Adipocyte (in vitro differentiated cells): ENCODE measurements around the gene RPL13.
A peak's percentile ranks its signal among the peaks of the same experiment; 100 is the strongest.
"Not testable (repeated sequence)": the region's sequence is repeated elsewhere in the genome, so short reads cannot be mapped to it uniquely, and the experiment has no call there.

ENCODE experiments used
- DNase-seq: peaks from one replicate; pipeline ENCODE4 v3.0.0-alpha.2; 2015; ENCODE audit warnings: low read depth
- H3K27me3 ChIP-seq: replicated peaks from 2 replicates; pipeline ENCODE4 v1.7.0; 2013; ENCODE audit warnings: mild to moderate bottlenecking, low read length, moderate library complexity; ENCODE audit not compliant: control insufficient read depth, insufficient read depth
- H3K36me3 ChIP-seq: 2 replicates; pipeline ENCODE4 v1.7.0; 2013; ENCODE audit warnings: low read length, mild to moderate bottlenecking, moderate library complexity; ENCODE audit not compliant: control insufficient read depth, insufficient read depth, severe bottlenecking
- H3K4me1 ChIP-seq: 2 replicates; pipeline ENCODE4 v1.7.0; 2013; ENCODE audit warnings: mild to moderate bottlenecking, low read length, moderate library complexity; ENCODE audit not compliant: control insufficient read depth, insufficient read depth
- H3K4me3 ChIP-seq: 2 replicates; pipeline ENCODE4 v1.7.0; 2013; ENCODE audit warnings: mild to moderate bottlenecking, low read length, moderate library complexity
- H3K9ac ChIP-seq: 2 replicates; pipeline ENCODE4 v1.7.0; 2013; ENCODE audit warnings: mild to moderate bottlenecking, low read length, moderate library complexity
- H3K9me3 ChIP-seq: 2 replicates; pipeline ENCODE4 v1.7.0; 2013; ENCODE audit warnings: mild to moderate bottlenecking, low read length, moderate library complexity; ENCODE audit not compliant: control insufficient read depth

Gene RPL13

DNA sequence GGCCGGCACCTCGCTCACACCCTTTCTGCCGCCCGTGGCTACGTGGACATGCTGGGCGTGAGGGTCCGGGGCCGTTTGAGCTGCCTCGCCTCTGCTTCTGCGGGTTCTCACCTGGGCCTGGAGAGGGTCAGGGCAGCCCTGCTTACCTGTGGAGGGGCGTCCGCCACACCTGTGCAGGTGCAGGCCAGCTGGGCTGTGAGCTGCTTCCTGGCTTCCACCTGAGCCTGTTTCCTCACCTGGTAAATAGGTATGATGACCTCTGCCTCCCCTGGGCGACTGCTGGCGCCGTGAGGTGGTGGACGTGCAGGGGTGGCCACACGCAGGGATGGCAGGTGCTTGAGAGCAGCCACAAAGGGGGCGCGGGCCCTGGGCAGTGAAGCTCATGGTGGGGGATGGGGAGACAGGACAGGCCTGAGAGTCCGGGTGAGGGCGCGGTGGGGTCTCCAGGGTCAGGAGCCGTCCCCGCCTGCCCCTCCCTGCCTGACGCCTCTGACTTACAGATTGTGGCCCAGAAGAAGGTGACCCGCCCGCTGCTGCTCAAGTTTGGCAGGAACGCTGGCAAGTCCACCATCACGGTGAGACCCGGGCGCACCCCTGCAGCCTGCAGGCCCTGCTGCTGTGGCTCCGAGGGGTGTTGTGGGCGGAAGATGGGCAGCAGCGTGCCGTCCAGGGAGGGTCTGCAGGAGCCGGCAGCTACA, 22.9 kb downstream of the RPL13 start:
- H3K9ac ChIP-seq = no peak overlapping the region
- H3K9me3 ChIP-seq = no peaks in the 10 kb centered on the region
- no peak overlapping the region for H3K4me3 ChIP-seq
- no peak for DNase-seq
- no peaks in the 10 kb centered on the region for H3K36me3 ChIP-seq
- H3K4me1 ChIP-seq = peaks cover 15% of the 10 kb centered on the region
- H3K27me3 ChIP-seq = no peaks in the 10 kb centered on the region

DNA sequence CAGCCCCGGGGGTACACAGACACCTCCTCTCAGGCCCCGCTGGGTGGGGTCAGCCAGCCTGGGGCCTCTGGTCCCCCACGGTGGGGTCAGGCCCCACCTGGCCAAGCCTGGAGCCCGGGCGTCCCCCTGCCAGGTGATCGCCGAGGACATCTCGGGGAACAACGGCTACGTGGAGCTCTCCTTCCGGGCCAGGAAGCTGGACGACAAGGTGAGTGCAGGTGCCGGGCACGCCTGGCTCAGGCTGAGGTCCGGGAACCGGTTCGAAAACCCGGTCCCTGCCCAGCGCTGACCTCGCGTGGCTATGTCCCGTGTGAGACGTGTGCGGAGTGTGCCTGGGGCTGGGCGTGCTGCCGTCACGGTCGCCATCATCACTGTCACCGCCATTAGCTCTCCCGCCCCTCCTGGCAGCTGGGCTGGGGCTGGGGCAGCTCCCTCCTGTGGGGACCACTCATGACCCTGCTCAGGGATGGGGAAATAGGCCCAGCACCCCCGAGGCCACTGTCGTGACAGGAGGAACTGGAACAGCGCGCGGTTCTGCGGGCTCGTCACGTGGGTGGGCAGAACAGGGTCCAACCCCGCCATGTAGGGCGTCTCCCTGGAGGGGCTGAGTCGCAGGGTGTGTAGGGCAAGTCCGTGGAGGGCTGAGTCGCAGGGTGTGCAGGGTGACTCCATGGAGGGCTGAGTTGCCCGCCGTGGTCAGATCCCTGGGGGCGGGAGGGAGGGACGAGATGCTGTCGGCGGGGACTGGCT, 23.6 kb downstream of the RPL13 start:
- H3K9ac ChIP-seq = no peak overlapping the region
- peaks cover 15% of the 10 kb centered on the region for H3K4me1 ChIP-seq
- H3K9me3 ChIP-seq = no peaks in the 10 kb centered on the region
- H3K27me3 ChIP-seq = no peaks in the 10 kb centered on the region
- DNase-seq = no peak
- H3K4me3 ChIP-seq = no peak overlapping the region
- H3K36me3 ChIP-seq = no peaks in the 10 kb centered on the region

- no peak for DNase-seq
- H3K36me3 ChIP-seq = no peaks in the 10 kb centered on the region
- H3K9me3 ChIP-seq = no peaks in the 10 kb centered on the region
- H3K27me3 ChIP-seq = no peaks in the 10 kb centered on the region
- H3K4me1 ChIP-seq = peaks cover 15% of the 10 kb centered on the region
- no peak overlapping the region for H3K4me3 ChIP-seq
- no peak overlapping the region for H3K9ac ChIP-seq
These were observed 24.5 kb downstream of the RPL13 start for GRCh38 chr16:89584768-89585549.

GRCh38 chr16:89586218-89586617, 25.7 kb downstream of the RPL13 start:
- H3K4me3 ChIP-seq = no peak overlapping the region
- no peak overlapping the region for H3K9ac ChIP-seq
- no peaks in the 10 kb centered on the region for H3K9me3 ChIP-seq
- DNase-seq = no peak
- peaks cover 13% of the 10 kb centered on the region for H3K4me1 ChIP-seq
- H3K27me3 ChIP-seq = no peaks in the 10 kb centered on the region
- H3K36me3 ChIP-seq = no peaks in the 10 kb centered on the region

DNA sequence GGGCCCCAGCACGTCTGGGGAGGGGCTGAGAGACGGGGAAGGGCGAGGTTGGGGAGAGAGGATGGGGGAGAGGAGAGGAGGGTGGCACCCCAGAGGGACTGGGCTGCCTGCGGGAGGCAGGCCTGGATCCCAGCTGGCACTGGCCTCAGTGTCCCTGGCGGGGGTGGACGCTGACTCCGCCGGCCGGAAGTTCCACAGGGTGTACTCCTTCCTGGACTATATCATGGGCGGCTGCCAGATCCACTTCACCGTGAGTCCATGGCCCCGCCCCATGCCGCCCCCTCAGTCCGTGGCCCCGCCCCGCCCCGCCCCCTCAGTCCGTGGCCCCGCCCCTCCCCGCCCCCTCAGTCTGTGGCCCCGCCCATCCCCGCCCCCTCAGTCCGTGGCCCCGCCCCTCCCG, 26.4 kb downstream of the RPL13 start:
- Histone ChIP-seq H3K36me3 (no peaks in the 10 kb centered on the region), H3K9ac (no peak overlapping the region), H3K9me3 (no peaks in the 10 kb centered on the region), H3K4me3 (no peak overlapping the region), H3K27me3 (no peaks in the 10 kb centered on the region), H3K4me1 (peaks cover 7% of the 10 kb centered on the region)
- DNase-seq = peak; percentile 27

GRCh38 chr16:89587676-89588075, 27.2 kb downstream of the RPL13 start:
- H3K4me1 ChIP-seq, H3K36me3 ChIP-seq, H3K9ac ChIP-seq, H3K4me3 ChIP-seq, H3K9me3 ChIP-seq, H3K27me3 ChIP-seq, DNase-seq: not testable (repeated sequence)

GRCh38 chr16:89588413-89589109, 28.1 kb downstream of the RPL13 start:
- H3K4me1 ChIP-seq = no peaks in the 10 kb centered on the region
- no peaks in the 10 kb centered on the region for H3K9me3 ChIP-seq
- DNase-seq = no peak
- no peak overlapping the region for H3K4me3 ChIP-seq
- H3K36me3 ChIP-seq = no peaks in the 10 kb centered on the region
- H3K27me3 ChIP-seq = no peaks in the 10 kb centered on the region
- no peak overlapping the region for H3K9ac ChIP-seq

DNA sequence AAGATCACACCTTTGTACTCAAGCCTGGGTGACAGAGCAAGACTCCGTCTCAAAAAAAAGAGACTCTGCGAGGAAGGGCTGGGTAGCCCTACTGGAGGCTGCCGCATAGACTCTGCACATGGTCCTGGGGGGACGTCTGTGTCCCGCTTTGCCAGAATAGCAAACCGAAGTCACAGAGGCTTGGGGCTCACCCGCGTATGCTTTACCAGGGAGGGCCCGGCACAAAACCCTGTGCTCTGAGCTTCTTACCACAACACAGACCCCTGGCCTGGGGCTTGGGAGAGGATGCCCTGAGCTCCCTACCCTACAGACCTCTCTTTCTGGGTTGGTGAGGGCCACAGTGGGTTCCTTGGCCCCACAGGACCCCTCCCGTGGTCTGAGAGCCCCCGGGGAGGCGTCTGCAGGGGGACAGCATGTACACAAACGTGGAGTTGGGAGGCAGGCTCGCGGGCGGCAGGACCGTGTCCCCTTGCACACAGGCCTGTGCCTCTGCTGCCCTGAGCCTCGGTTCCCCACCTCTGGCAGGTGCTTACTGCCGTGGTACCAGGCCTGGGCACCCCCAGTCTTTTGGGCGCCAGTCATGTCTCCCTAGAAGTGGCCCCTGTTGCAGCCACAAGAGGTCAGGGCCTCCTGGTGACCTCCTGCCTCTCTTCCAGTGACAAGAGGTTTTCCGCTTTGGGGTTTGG, 28.9 kb downstream of the RPL13 start:
- Histone ChIP-seq H3K4me1 (no peaks in the 10 kb centered on the region), H3K4me3 (no peak overlapping the region), H3K27me3 (no peaks in the 10 kb centered on the region), H3K9ac (no peak overlapping the region), H3K9me3 (no peaks in the 10 kb centered on the region), H3K36me3 (no peaks in the 10 kb centered on the region)
- DNase-seq = no peak

DNA sequence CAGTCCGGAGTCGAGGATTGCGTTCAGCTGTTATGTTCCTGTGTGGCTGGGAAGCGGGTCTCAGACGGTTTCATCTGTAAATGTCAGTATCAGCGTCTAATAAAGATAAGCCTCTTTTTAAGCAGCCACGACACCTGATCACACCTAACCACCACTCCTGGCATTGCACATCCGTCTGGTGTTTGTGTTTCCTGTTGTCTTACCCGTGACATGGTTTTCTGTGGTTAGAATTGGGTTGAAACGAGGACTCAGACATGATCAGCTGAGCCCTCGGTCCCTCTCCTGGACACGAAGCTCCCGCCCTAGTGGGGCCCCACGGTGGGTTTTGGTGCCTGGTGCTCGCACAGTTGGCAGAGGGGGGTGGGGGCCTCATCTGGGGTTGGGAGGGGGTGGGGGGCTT, 33.4 kb downstream of the RPL13 start:
- no peak for DNase-seq
- H3K4me3 ChIP-seq = no peak overlapping the region
- no peaks in the 10 kb centered on the region for H3K9me3 ChIP-seq
- no peak overlapping the region for H3K9ac ChIP-seq
- no peaks in the 10 kb centered on the region for H3K4me1 ChIP-seq
- no peaks in the 10 kb centered on the region for H3K27me3 ChIP-seq
- no peaks in the 10 kb centered on the region for H3K36me3 ChIP-seq

DNA sequence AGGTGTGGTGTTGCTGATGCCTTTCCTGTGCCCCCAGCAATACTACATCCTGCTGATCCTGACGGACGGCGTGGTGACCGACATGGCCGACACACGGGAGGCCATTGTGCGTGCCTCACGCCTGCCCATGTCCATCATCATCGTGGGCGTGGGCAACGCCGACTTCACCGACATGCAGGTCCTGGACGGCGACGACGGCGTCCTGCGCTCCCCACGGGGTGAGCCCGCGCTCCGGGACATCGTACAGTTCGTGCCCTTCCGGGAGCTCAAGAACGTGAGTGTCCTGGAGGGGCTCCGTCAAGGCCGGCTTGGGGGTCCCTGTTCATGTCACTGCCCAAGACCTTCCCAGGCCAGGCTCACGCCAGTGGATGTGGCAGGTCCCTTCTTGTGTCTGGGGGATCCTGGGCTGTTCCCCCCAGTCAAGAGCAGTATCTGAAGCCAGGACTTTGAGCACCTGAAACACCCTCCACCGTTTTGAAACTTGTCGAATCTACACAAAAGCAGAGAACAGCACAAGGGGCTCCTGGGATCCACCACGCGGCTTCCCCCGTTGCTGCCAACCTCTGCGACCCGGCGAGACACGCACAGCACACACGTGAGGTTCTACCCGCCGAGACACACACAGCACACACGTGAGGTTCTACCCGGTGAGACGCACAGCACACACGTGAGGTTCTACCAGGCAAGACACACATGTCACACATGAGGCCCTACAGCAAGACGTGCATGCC, 35.0 kb downstream of the RPL13 start:
- Histone ChIP-seq H3K36me3 (no peaks in the 10 kb centered on the region), H3K4me1 (no peaks in the 10 kb centered on the region), H3K9me3 (no peaks in the 10 kb centered on the region), H3K4me3 (no peak overlapping the region), H3K9ac (no peak overlapping the region), H3K27me3 (no peaks in the 10 kb centered on the region)
- DNase-seq = no peak
